Measurements from ENCODE around the gene CLIC3.

The CLIC3 gene

GRCh38 chr9:136983656-136984314 is 12.6 kb downstream of the CLIC3 start:
- DNase-seq (ENCODE audit: low read depth), result no peak
- TF ChIP-seq CTCF (conservative IDR thresholded peaks at IDR 0.05; ENCODE audit: low read length), result no peak
- H3K4me3 ChIP-seq (ENCODE audit: low read length), result no peak overlapping the region

- no peak for DNase-seq (ENCODE audit: low read depth)
- H3K4me3 ChIP-seq (ENCODE audit: low read length), result no peak overlapping the region
- no peak for TF ChIP-seq CTCF (conservative IDR thresholded peaks at IDR 0.05; ENCODE audit: low read length)
Measured at GRCh38 chr9:136983167-136983566, 13.2 kb downstream of the CLIC3 start.

GRCh38 chr9:136982232-136983051 is 13.9 kb downstream of the CLIC3 start, which contains the start of gene LCNL1:
Gene LCNL1 (plus strand): TSS chr9:136982993. CDS start chr9:136983587, 594 bp downstream.
- TF ChIP-seq CTCF (conservative IDR thresholded peaks at IDR 0.05; ENCODE audit: low read length), result no peak
- no peak for DNase-seq (ENCODE audit: low read depth)
- H3K4me3 ChIP-seq (ENCODE audit: low read length), result no peak within 1 kb of the TSS

GRCh38 chr9:136981588-136982231 is 14.7 kb downstream of the CLIC3 start:
- no peak for DNase-seq (ENCODE audit: low read depth)
- no peak for TF ChIP-seq CTCF (conservative IDR thresholded peaks at IDR 0.05; ENCODE audit: low read length)
- H3K4me3 ChIP-seq (ENCODE audit: low read length), result no peak overlapping the region

- DNase-seq (ENCODE audit: low read depth), result no peak
- H3K4me3 ChIP-seq (ENCODE audit: low read length), result no peak overlapping the region
- TF ChIP-seq CTCF (conservative IDR thresholded peaks at IDR 0.05; ENCODE audit: low read length), result no peak
Measured at GRCh38 chr9:136980669-136981478, 15.5 kb downstream of the CLIC3 start.

GRCh38 chr9:136979769-136980587 is 16.4 kb downstream of the CLIC3 start:
- DNase-seq (ENCODE audit: low read depth), result no peak
- TF ChIP-seq CTCF (conservative IDR thresholded peaks at IDR 0.05; ENCODE audit: low read length), result no peak
- no peak overlapping the region for H3K4me3 ChIP-seq (ENCODE audit: low read length)
